Activated CD4-positive, alpha-beta T cell treated with anti-CD3 and anti-CD28 coated beads for 4 hours (primary cell): ENCODE results near the gene NF2.

Source experiments
- DNase-seq, 2 donors: peaks; one replicate each; pipeline ENCODE4 v3.0.0-alpha.2; 2020

The NF2 gene

GRCh38 chr22:29632672-29633071 lies 29.2 kb downstream of the NF2 start:
- DNase-seq, result no peak

- DNase-seq, result no peak
These were observed 30.3 kb downstream of the NF2 start for GRCh38 chr22:29633514-29634312.

- no peak for DNase-seq
These were observed 31.4 kb downstream of the NF2 start for GRCh38 chr22:29634847-29635246.

GRCh38 chr22:29635734-29636357 lies 32.4 kb downstream of the NF2 start:
- no peak for DNase-seq

GRCh38 chr22:29636751-29637150 lies 33.3 kb downstream of the NF2 start:
- no peak for DNase-seq

GRCh38 chr22:29637181-29637580 lies 33.7 kb downstream of the NF2 start:
- no peak for DNase-seq

GRCh38 chr22:29638678-29639077 lies 35.2 kb downstream of the NF2 start:
- DNase-seq, result no peak

GRCh38 chr22:29639096-29639495 lies 35.7 kb downstream of the NF2 start:
- no peak for DNase-seq

- DNase-seq, result no peak
These were observed 37.7 kb downstream of the NF2 start for GRCh38 chr22:29641042-29641699.

- DNase-seq, result no peak
These were observed 38.4 kb downstream of the NF2 start for GRCh38 chr22:29641700-29642330.

- no peak for DNase-seq
These were observed 39.3 kb downstream of the NF2 start for GRCh38 chr22:29642694-29643093.

- no peak for DNase-seq
These were observed 44.7 kb downstream of the NF2 start for GRCh38 chr22:29647954-29648737.

GRCh38 chr22:29650370-29650769 lies 46.9 kb downstream of the NF2 start:
- no peak for DNase-seq

- DNase-seq, result no peak
These were observed 48.2 kb downstream of the NF2 start for GRCh38 chr22:29651652-29652051.

GRCh38 chr22:29654420-29654819 lies 51.0 kb downstream of the NF2 start:
- DNase-seq, result no peak

GRCh38 chr22:29654882-29655281 lies 51.4 kb downstream of the NF2 start:
- DNase-seq, result no peak

GRCh38 chr22:29658176-29658575 lies 54.7 kb downstream of the NF2 start:
- DNase-seq, result no peak

GRCh38 chr22:29660021-29660420 lies 56.6 kb downstream of the NF2 start:
- DNase-seq, result no peak

GRCh38 chr22:29661336-29661735 lies 57.9 kb downstream of the NF2 start:
- DNase-seq, result no peak

- no peak for DNase-seq
These were observed 59.9 kb downstream of the NF2 start for GRCh38 chr22:29663180-29663821.

GRCh38 chr22:29665486-29665885 lies 62.1 kb downstream of the NF2 start:
- no peak for DNase-seq

- no peak for DNase-seq
These were observed 65.2 kb downstream of the NF2 start for GRCh38 chr22:29668673-29669072.
